Prostate gland (tissue), 2 donors: ENCODE results near the gene HBA2. TPM values are rescaled to one million over a fixed set of nuclear protein-coding genes. Genes with fewer than 3 reads are reported as not detected.

Source experiments
- DNase-seq: peaks from one replicate; pipeline ENCODE4 v3.0.0-alpha.2; 2019; ENCODE audit warnings: low spot score
- H3K27ac ChIP-seq, 2 donors: fragments of 200-600 bp; sonication (generic); 2 replicates each; pipeline ENCODE4 v1.5.1; 2017 to 2019
- H3K27me3 ChIP-seq: fragments of 200-600 bp; sonication (generic); replicated peaks from 2 replicates; pipeline ENCODE4 v1.5.1; 2019; ENCODE audit not compliant: insufficient read depth
- H3K36me3 ChIP-seq, 2 donors: fragments of 200-600 bp; sonication (generic); 1 replicate in 1 of 2; 2 replicates in 1 of 2; pipeline versions ENCODE4 v1.5.1 to v1.8.1; 2017 to 2019
- H3K4me1 ChIP-seq: fragments of 200-600 bp; sonication (generic); replicated peaks from 2 replicates; pipeline ENCODE4 v1.5.1; 2019
- H3K4me3 ChIP-seq, 2 donors: fragments of 200-600 bp; sonication (generic); 2 replicates each; pipeline ENCODE4 v1.5.1; 2017 to 2019
- H3K9me3 ChIP-seq: fragments of 200-600 bp; sonication (generic); 2 replicates; pipeline ENCODE4 v1.5.1; 2017
- POLR2A ChIP-seq: fragments of 450-650 bp; IDR thresholded peaks from one replicate; pipeline ENCODE4 v1.6.1; 2016; ENCODE audit warnings: antibody characterized with exemption, mild to moderate bottlenecking
- POLR2AphosphoS5 ChIP-seq: sonication (generic); formaldehyde crosslinking; IDR thresholded peaks from one replicate; pipeline ENCODE4 v1.6.1; 2017; ENCODE audit warnings: antibody characterized with exemption
- WGBS: methylation state at CpG from one replicate; pipeline ENCODE4 v1.1.5; 2018; 5-methylcytosine and 5-hydroxymethylcytosine counted together
- intact Hi-C: fragments of 100-400 bp; cut with DNase I; formaldehyde crosslinking; loops from one replicate; pipeline ENCODE4 v1.14.2; 2022
- total RNA-seq, 2 donors: library from RNA; depleted of rRNA; stranded (reverse); fragments of >200 nt; gene quantifications; one replicate each; pipeline ENCODE4 v1.1.0, GENCODE V29; 2016
- TF ChIP-seq, protein P1 (sequence below), 4 experiments: fragments of 200-600 bp in 2 of 4; fragments of 450-650 bp in 2 of 4; sonication (generic) in 2 of 4; IDR thresholded peaks; 1 replicate in 3 of 4; 2 replicates in 1 of 4; pipeline ENCODE4 v1.5.1; 2016 to 2019; ENCODE audit warnings: antibody characterized with exemption in 4 of 4, mild to moderate bottlenecking in 2 of 4, moderate library complexity in 2 of 4

The HBA2 gene
- total RNA-seq, 2 donors from 2014 or later, result 7.4 to 15.5 TPM

DNA sequence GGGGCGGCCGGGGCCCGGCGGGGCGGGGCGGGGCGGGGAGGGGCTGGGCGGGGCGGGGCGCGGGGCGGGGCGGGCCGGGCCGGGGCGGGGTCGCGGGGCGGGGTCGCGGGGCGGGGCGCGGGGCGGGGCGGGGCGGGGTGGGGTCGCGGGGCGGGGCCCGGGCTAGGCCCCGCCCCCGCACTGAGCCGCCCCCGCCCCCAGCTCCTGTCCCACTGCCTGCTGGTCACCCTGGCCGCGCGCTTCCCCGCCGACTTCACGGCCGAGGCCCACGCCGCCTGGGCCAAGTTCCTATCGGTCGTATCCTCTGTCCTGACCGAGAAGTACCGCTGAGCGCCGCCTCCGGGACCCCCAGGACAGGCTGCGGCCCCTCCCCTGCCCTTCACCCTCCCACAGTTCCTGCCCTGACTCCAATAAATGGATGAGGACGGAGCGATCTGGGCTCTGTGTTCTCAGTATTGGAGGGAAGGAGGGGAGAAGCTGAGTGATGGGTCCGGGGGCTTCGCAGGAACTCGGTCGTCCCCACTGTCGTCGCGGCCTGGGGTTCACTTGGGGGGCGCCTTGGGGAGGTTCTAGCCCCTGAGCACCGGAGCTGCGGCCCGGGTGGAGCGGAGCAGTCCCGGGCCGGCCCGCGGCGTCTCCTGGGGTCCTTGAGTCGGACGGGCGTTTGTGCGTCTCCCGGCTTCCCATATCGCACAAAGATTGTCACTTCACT lies 7.7 kb upstream of the HBA2 start:
- no peaks in the 10 kb centered on the region for H3K9me3 ChIP-seq
- TF ChIP-seq POLR2A (no peak), POLR2AphosphoS5 (no peak)
- TF ChIP-seq, protein P1, sequence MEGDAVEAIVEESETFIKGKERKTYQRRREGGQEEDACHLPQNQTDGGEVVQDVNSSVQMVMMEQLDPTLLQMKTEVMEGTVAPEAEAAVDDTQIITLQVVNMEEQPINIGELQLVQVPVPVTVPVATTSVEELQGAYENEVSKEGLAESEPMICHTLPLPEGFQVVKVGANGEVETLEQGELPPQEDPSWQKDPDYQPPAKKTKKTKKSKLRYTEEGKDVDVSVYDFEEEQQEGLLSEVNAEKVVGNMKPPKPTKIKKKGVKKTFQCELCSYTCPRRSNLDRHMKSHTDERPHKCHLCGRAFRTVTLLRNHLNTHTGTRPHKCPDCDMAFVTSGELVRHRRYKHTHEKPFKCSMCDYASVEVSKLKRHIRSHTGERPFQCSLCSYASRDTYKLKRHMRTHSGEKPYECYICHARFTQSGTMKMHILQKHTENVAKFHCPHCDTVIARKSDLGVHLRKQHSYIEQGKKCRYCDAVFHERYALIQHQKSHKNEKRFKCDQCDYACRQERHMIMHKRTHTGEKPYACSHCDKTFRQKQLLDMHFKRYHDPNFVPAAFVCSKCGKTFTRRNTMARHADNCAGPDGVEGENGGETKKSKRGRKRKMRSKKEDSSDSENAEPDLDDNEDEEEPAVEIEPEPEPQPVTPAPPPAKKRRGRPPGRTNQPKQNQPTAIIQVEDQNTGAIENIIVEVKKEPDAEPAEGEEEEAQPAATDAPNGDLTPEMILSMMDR (IDR thresholded peaks at IDR 0.05), result no peak
- WGBS, result 3% methylated on average over 26 of the region's 77 CpGs
- intact Hi-C loops, result no loop called here
- no peak for DNase-seq
- peaks cover 13% of the 10 kb centered on the region for H3K4me1 ChIP-seq
- H3K36me3 ChIP-seq, result no peaks in the 10 kb centered on the region
- H3K4me3 ChIP-seq, result no peak overlapping the region
- H3K27ac ChIP-seq, result no peak overlapping the region
- H3K27me3 ChIP-seq, result peaks cover 26% of the 10 kb centered on the region

DNA sequence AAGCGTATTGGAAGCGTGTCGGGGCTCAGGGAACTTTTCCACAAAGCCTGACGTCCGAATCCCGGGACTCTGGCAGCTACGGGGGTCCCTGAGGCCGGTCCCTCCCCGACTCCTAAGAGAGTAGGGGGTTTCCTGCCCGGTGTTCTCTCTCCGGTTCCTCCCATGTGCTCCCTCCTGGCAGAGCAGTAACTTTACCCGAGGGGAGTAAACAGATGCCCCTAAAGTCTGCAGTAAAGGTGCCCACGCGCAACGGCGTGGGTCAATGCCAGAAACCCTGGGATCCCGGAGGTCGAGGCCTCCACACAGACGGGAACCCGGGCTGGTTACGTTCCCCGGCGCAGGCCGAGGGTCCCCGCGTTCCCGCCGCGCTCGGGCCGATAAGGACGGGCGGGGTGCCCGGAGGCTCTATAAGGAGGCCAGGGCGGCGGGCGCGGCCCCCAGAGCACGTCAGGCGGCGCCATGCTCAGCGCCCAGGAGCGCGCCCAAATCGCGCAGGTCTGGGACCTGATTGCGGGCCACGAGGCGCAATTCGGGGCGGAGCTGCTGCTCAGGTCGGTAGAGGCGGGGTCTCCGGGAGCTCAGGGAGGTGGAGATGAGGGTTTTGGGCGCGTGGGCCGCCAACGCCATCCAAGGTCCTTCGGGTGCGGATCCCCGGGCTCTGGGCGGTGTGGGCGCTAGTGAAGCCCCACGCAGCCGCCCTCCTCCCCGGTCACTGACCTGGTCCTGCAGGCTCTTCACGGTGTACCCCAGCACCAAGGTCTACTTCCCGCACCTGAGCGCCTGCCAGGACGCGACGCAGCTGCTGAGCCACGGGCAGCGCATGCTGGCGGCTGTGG lies 6.9 kb upstream of the HBA2 start, which contains the start of gene HBM:
Gene HBM, plus strand, starts transcription at position 440 of the 836 bp plus-strand sequence. Its CDS starts 20 bp downstream, at position 460.
- WGBS, result 1% methylated on average over 59 of the region's 75 CpGs
- Histone ChIP-seq H3K27ac (no peak within 1 kb of the TSS), H3K4me1 (peaks cover 13% of the 10 kb centered on the region), H3K27me3 (peaks cover 26% of the 10 kb centered on the region), H3K4me3 (no peak within 1 kb of the TSS), H3K9me3 (no peaks in the 10 kb centered on the region), H3K36me3 (no peaks in the 10 kb centered on the region)
- no peak for DNase-seq
- TF ChIP-seq, protein P1 (IDR thresholded peaks at IDR 0.05), result no peak
- no peak for TF ChIP-seq POLR2AphosphoS5
- TF ChIP-seq POLR2A, result no peak
- intact Hi-C loops, result no loop called here

DNA sequence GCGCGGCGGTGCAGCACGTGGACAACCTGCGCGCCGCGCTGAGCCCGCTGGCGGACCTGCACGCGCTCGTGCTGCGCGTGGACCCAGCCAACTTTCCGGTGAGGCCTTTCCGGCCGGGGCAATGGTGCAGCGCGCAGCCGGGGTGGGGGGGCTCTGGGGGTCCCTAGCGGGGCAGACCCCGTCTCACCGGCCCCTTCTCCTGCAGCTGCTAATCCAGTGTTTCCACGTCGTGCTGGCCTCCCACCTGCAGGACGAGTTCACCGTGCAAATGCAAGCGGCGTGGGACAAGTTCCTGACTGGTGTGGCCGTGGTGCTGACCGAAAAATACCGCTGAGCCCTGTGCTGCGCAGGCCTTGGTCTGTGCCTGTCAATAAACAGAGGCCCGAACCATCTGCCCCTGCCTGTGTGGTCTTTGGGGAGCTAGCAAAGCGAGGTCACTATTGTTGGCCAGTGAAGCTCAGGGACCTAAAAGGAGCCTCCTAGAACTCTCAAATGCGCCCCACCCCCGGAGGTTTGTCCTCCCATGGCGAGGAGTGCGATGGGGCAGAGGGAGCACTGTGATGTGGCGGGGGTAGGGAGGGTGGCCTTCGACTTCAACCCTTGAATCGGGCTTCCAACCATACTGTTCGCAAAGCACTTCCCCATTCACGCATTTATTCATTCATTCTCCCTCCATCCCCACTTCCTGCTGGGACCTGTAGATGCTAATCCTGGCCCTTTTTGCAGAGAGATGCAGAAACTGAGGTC lies 6.1 kb upstream of the HBA2 start:
- Histone ChIP-seq H3K4me3 (no peak overlapping the region), H3K27me3 (peaks cover 28% of the 10 kb centered on the region)

DNA sequence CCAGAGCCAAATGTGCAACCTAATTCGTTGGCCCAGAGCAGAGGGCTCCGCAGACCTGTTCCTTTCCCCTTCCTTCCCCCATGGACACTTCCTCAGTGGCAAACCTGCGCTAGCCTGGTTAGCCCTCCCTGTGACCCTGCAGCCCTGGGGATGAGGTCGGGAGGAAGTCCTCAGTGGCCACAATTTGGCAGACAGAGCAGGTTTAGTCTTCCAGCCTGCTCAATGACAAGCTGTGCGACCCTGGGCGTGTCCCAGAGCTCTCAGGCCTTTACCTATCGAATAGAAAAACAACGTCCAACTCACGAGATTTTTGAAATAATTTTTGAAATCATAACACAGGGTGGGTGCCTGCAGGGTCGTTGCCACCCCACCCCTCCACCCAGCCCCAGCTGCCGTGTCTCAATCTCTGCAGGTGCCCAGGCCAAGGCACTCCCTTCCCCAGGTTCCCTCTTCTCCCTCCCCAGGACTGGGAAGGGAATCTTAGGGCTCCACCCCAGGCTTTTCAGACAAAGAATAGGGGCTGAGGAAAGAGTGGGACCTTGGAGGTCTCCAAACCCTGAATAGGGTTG lies 5.5 kb upstream of the HBA2 start:
- Histone ChIP-seq H3K9me3 (no peaks in the 10 kb centered on the region), H3K4me3 (no peak overlapping the region), H3K36me3 (no peaks in the 10 kb centered on the region), H3K27me3 (peaks cover 30% of the 10 kb centered on the region), H3K4me1 (peaks cover 13% of the 10 kb centered on the region), H3K27ac (no peak overlapping the region)
- no peak for DNase-seq
- TF ChIP-seq, protein P1 (IDR thresholded peaks at IDR 0.05), result no peak
- TF ChIP-seq POLR2AphosphoS5 (no peak), POLR2A (no peak)
- intact Hi-C loops, result no loop called here
- WGBS, result 9% methylated on average over 11 of the region's 11 CpGs

More for the DNA sequence above, 6.1 kb upstream of the HBA2 start:
- intact Hi-C loops, result no loop called here
- no peaks in the 10 kb centered on the region for H3K9me3 ChIP-seq
- TF ChIP-seq POLR2AphosphoS5 (no peak), POLR2A (no peak)
- TF ChIP-seq, protein P1 (IDR thresholded peaks at IDR 0.05), result no peak
- no peaks in the 10 kb centered on the region for H3K36me3 ChIP-seq
- peaks cover 13% of the 10 kb centered on the region for H3K4me1 ChIP-seq
- no peak overlapping the region for H3K27ac ChIP-seq
- WGBS, result 5% methylated on average over 21 of the region's 45 CpGs
- DNase-seq, result no peak
